Endothelial cell of coronary artery (primary cell): ENCODE measurements around the gene PIGH. TPM values are rescaled to one million over a fixed set of nuclear protein-coding genes. Genes with fewer than 3 reads are reported as not detected.

Experiments used
- total RNA-seq: library from RNA; depleted of rRNA; stranded (reverse); fragments of >200 nt; gene quantifications from 2 replicates; pipeline ENCODE4 v1.2.3, GENCODE V29; 2014

Gene PIGH, protein sequence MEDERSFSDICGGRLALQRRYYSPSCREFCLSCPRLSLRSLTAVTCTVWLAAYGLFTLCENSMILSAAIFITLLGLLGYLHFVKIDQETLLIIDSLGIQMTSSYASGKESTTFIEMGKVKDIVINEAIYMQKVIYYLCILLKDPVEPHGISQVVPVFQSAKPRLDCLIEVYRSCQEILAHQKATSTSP
- 6.8 and 8.0 TPM in 2 replicates for total RNA-seq

DNA sequence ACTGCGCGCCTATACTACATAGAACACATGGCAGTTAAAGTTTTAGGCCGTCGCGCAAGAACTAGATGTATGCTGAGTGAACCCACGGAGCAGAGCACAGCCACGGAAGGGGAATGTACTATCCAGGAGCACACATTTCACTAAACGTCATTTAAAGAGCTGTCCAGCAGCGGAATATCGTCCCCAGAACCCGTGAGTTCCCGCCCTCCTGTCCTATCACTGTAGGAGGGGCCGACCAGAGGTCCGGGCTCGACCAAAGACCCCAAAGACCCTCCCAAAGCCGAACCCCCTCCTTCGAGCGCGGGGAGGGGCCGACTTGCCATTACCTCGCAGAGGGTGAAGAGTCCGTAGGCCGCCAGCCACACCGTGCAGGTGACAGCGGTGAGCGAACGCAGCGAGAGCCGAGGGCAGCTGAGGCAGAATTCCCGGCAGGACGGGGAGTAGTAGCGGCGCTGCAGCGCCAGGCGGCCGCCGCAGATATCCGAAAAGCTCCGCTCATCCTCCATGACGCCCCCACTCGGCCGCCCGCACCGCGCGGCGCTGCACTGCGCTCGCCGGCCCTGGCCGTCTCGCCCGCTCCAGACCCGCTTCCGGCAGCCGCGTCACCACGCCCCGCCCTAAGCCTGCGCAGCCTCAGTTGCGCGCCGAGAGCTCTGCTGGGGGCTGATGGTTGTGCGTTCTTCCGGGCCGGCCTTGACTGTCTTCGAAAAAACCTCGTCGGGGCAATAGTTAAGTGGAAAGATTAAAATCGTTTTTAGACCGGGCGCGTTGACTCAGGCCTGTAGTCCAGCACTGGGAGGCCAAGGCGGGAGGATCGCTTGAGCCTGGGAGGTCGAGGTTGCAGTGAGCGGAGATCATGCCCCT is at the start of gene PIGH:
TSS of gene PIGH (minus strand) at position 571 of the 864 bp plus-strand sequence. CDS start at position 506, 65 bp downstream.

DNA sequence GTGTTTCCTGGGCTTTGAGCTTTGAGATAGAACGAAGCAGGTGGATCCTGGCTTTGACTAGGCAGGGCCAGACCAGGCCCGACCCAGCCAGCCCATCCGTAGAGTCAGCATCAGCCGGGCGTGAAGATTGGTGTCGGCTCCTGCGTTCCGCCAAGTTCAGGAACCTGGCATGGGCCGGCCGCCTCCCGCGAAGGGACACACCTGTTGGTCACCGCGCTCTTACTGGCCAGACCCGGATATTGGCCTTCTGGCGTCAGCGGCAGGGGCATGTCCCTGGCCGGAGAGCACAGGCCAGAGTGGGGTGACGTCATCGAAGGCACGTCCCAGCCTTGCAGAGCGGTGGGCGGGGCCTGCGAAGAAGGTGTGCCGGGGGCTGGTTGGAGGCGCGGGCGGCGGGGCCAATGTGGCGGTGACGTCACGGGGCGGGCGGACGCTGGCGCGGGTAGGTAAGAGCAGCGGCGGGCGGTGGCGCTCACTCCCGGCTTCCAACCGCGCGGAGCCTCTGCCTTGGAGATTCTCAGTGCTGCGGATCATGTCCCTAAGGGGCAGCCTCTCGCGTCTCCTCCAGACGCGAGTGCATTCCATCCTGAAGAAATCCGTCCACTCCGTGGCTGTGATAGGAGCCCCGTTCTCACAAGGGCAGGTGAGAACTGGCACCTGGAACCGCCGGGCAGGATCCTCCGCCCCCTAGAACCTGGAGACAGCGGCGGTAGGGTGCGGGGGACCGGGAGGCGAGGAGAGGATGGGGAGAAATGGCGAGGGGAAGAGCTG is 19.6 kb upstream of the PIGH start, which contains the start of gene ARG2:
TSS of gene ARG2 (plus strand) at position 475 of the 771 bp plus-strand sequence. CDS start at position 533, 58 bp downstream.

Other genes with a start within 250 kb of the PIGH start
- 96.8 and 102 TPM in 2 replicates for gene ATP6V1D, start 240.5 kb downstream of the PIGH start, total RNA-seq
- gene EIF2S1, start 239.9 kb downstream of the PIGH start, total RNA-seq: 333 and 396 TPM in 2 replicates
- 13.1 and 18.7 TPM in 2 replicates for gene PLEK2, start 188.1 kb downstream of the PIGH start, total RNA-seq
- gene TMEM229B, start 111.5 kb downstream of the PIGH start, total RNA-seq: under 0.01 and 0.19 TPM in 2 replicates
- 0.27 and 0.38 TPM in 2 replicates for gene PLEKHH1, start 67.0 kb downstream of the PIGH start, total RNA-seq
- gene ARG2, start 19.7 kb upstream of the PIGH start, total RNA-seq: 15.1 and 22.9 TPM in 2 replicates
- gene VTI1B, start 74.4 kb upstream of the PIGH start, total RNA-seq: 51.8 and 75.7 TPM in 2 replicates
- gene RDH11, start 95.5 kb upstream of the PIGH start, total RNA-seq: 74.2 and 84.0 TPM in 2 replicates
- gene RDH12, start 101.6 kb upstream of the PIGH start, total RNA-seq: not detected in 2 replicates
- 13.4 and 15.3 TPM in 2 replicates for gene ZFYVE26, start 216.3 kb upstream of the PIGH start, total RNA-seq
- gene RAD51B, start 219.5 kb upstream of the PIGH start, total RNA-seq: 11.4 and 12.8 TPM in 2 replicates